ENCODE data around the gene PADI3. TPM values are rescaled to one million over a fixed set of nuclear protein-coding genes. Genes with fewer than 3 reads are reported as not detected.

The PADI3 gene
- total and polyA plus RNA-seq, 2 donors (not counting 3 experiments of a cell fraction or from before 2014, with no cell fraction given) = not detected

DNA sequence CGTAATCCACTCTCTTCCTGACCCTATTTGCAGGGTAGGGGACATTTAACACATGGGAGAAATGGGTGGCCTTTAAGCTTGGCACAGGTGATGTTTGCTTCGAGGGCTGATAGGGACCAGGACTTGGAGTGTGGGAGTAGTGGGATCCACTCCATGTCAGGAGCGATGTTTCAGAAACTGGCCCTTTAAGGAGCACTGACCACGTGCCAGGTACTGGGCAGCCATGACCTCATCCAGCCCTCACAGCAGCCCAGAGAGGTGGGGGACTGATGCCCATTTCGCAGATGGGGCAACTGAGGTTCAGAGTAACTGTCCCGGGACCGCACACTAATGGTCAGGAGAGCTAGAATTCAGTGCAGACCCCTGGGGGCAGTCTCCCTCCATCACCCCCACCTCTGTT is 11.4 kb downstream of the PADI3 start:
- dilution Hi-C loops (cut with MboI; ENCODE audit: extremely low pct_ligation_motif_present, low sequenced_read_pairs) (no loop called here), intact Hi-C loops (cut with micrococcal nuclease) (no loop called here)
- H3K36me3 ChIP-seq (ENCODE audit: control insufficient read depth in 2 of 2, extremely low read depth in 1 of 2, insufficient read depth in 2 of 2, low read length in 2 of 2) = no peaks in the 10 kb centered on the region
- H3K4me2 ChIP-seq (ENCODE audit: insufficient read depth, low read length) = no peak overlapping the region
- no peak overlapping the region for H3K27ac ChIP-seq (ENCODE audit: insufficient read depth, low read depth, low read length)
- H3K9ac ChIP-seq (replicated peaks; ENCODE audit: extremely low read depth, insufficient read depth, low read length) = no peak overlapping the region
- DNase-seq (ENCODE audit: low read depth, low spot score) = no peak
- no peak for FAIRE-seq
- no peak overlapping the region for H3K4me3 ChIP-seq (replicated peaks in 1 of 3; ENCODE audit: insufficient read depth in 1 of 3, low read depth in 1 of 3, low read length in 3 of 3)
- CTCF ChIA-PET = interaction anchor here (1.0 kb wide), 1 partner anchor 20 kb away, joined by 3 read pairs; no protein-coding TSS in a partner anchor
- TF ChIP-seq, protein P1, sequence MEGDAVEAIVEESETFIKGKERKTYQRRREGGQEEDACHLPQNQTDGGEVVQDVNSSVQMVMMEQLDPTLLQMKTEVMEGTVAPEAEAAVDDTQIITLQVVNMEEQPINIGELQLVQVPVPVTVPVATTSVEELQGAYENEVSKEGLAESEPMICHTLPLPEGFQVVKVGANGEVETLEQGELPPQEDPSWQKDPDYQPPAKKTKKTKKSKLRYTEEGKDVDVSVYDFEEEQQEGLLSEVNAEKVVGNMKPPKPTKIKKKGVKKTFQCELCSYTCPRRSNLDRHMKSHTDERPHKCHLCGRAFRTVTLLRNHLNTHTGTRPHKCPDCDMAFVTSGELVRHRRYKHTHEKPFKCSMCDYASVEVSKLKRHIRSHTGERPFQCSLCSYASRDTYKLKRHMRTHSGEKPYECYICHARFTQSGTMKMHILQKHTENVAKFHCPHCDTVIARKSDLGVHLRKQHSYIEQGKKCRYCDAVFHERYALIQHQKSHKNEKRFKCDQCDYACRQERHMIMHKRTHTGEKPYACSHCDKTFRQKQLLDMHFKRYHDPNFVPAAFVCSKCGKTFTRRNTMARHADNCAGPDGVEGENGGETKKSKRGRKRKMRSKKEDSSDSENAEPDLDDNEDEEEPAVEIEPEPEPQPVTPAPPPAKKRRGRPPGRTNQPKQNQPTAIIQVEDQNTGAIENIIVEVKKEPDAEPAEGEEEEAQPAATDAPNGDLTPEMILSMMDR (IDR thresholded peaks at IDR 0.05; ENCODE audit: extremely low read depth in 1 of 2, insufficient read depth in 1 of 2, low read depth in 1 of 2, low read length in 2 of 2) = no peak
- TF ChIP-seq JUN (IDR thresholded peaks at IDR 0.05; ENCODE audit: borderline replicate concordance, insufficient read depth, insufficient read length, low read depth) = no peak
- no peak for TF ChIP-seq FOS (IDR thresholded peaks at IDR 0.05; ENCODE audit: borderline replicate concordance, insufficient read depth, low read length)
- TF ChIP-seq POLR2AphosphoS5 (IDR thresholded peaks at IDR 0.05; ENCODE audit: insufficient read depth, low read depth, low read length) = no peak
- TF ChIP-seq MYC (IDR thresholded peaks at IDR 0.05; ENCODE audit: low read depth, low read length) = no peak
- no peaks in the 10 kb centered on the region for H3K79me2 ChIP-seq (ENCODE audit: control insufficient read depth, insufficient read depth, low read length)
- no peaks in the 10 kb centered on the region for H4K20me1 ChIP-seq (replicated peaks; ENCODE audit: control insufficient read depth, extremely low read depth, insufficient read depth, low read length)
- no peak overlapping the region for H2AFZ ChIP-seq (ENCODE audit: low read depth, low read length)
- H3K4me1 ChIP-seq (ENCODE audit: control insufficient read depth, extremely low read depth, insufficient read depth, low read length) = no peaks in the 10 kb centered on the region
- no peaks in the 10 kb centered on the region for H3K9me1 ChIP-seq (replicated peaks; ENCODE audit: control insufficient read depth, extremely low read depth, insufficient read depth, low read length)
- no peaks in the 10 kb centered on the region for H3K9me3 ChIP-seq (replicated peaks; ENCODE audit: control insufficient read depth, insufficient read depth, low read length)
- no TSS peak for BruUV-seq (replicated peaks)
- POLR2A ChIA-PET = no interaction called here
- peaks cover 3 to 8% of the 10 kb centered on the region in 2 experiments for H3K27me3 ChIP-seq (ENCODE audit: control insufficient read depth in 2 of 2, insufficient read depth in 2 of 2, low read length in 2 of 2)

DNA sequence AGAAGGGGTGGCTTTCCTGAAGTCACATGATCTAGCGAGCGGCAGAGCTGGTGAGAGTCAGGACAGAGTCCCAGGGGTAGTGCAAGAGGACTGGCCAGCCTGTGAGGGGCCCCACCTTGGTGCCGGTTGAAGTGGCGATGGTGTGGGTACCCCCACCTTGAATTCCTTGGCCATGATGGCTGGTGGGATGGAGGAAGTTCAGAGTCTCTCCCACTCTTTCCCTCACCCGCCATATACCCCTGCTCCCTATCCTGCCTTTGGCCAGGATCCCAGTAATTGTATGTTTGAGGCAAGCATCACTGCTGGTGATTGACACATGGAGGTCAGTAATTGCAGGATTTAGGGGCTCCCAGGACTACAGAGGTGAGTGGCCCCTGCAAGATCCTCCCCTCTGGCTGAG is 11.8 kb downstream of the PADI3 start:
- H3K9me3 ChIP-seq (replicated peaks; ENCODE audit: control insufficient read depth, insufficient read depth, low read length) = no peaks in the 10 kb centered on the region
- H2AFZ ChIP-seq (ENCODE audit: low read depth, low read length) = no peak overlapping the region
- intact Hi-C loops (cut with micrococcal nuclease) = no loop called here
- H3K36me3 ChIP-seq (ENCODE audit: control insufficient read depth in 2 of 2, extremely low read depth in 1 of 2, insufficient read depth in 2 of 2, low read length in 2 of 2) = no peaks in the 10 kb centered on the region
- H3K27me3 ChIP-seq (ENCODE audit: control insufficient read depth in 2 of 2, insufficient read depth in 2 of 2, low read length in 2 of 2) = peaks cover 3 to 8% of the 10 kb centered on the region in 2 experiments
- DNase-seq (ENCODE audit: low read depth, low spot score) (no peak), FAIRE-seq (no peak)
- BruUV-seq (replicated peaks) = no TSS peak
- TF ChIP-seq, protein P1 (IDR thresholded peaks at IDR 0.05; ENCODE audit: extremely low read depth in 1 of 2, insufficient read depth in 1 of 2, low read depth in 1 of 2, low read length in 2 of 2) = no peak
- TF ChIP-seq JUN (IDR thresholded peaks at IDR 0.05; ENCODE audit: borderline replicate concordance, insufficient read depth, insufficient read length, low read depth) (no peak), POLR2AphosphoS5 (IDR thresholded peaks at IDR 0.05; ENCODE audit: insufficient read depth, low read depth, low read length) (no peak)
- no peak overlapping the region for H3K4me3 ChIP-seq (replicated peaks in 1 of 3; ENCODE audit: insufficient read depth in 1 of 3, low read depth in 1 of 3, low read length in 3 of 3)
- H3K9ac ChIP-seq (replicated peaks; ENCODE audit: extremely low read depth, insufficient read depth, low read length) = no peak overlapping the region
- dilution Hi-C loops (cut with MboI; ENCODE audit: extremely low pct_ligation_motif_present, low sequenced_read_pairs) = no loop called here
- H3K4me2 ChIP-seq (ENCODE audit: insufficient read depth, low read length) = no peak overlapping the region
- H3K4me1 ChIP-seq (ENCODE audit: control insufficient read depth, extremely low read depth, insufficient read depth, low read length) = no peaks in the 10 kb centered on the region
- ChIA-PET POLR2A (no interaction called here), CTCF (no interaction called here)
- no peaks in the 10 kb centered on the region for H4K20me1 ChIP-seq (replicated peaks; ENCODE audit: control insufficient read depth, extremely low read depth, insufficient read depth, low read length)
- no peak overlapping the region for H3K27ac ChIP-seq (ENCODE audit: insufficient read depth, low read depth, low read length)
- H3K9me1 ChIP-seq (replicated peaks; ENCODE audit: control insufficient read depth, extremely low read depth, insufficient read depth, low read length) = no peaks in the 10 kb centered on the region
- no peaks in the 10 kb centered on the region for H3K79me2 ChIP-seq (ENCODE audit: control insufficient read depth, insufficient read depth, low read length)

Measured in endothelial cell of umbilical vein (primary cell).